GM18909 (cell line): ENCODE measurements around the gene ARFGEF2.
"Not testable (repeated sequence)": the region's sequence is repeated elsewhere in the genome, so short reads cannot be mapped to it uniquely, and the experiment has no call there.

Experiments used
- ATAC-seq: cut with Tn5 transposase; IDR thresholded peaks from one replicate; pipeline ENCODE4 v1.9.1; 2021; ENCODE audit warnings: mild to moderate bottlenecking; ENCODE audit not compliant: unreplicated experiment, poor library complexity

ARFGEF2 gene

GRCh38 chr20:48926821-48927220 is 5.3 kb downstream of the ARFGEF2 start:
- ATAC-seq = no peak

- ATAC-seq = no peak
These were observed 7.6 kb downstream of the ARFGEF2 start for GRCh38 chr20:48928832-48929725.

- no peak for ATAC-seq
These were observed 8.5 kb downstream of the ARFGEF2 start for GRCh38 chr20:48930035-48930434.

GRCh38 chr20:48930878-48931277 is 9.4 kb downstream of the ARFGEF2 start:
- ATAC-seq = no peak

GRCh38 chr20:48931527-48932374 is 10.2 kb downstream of the ARFGEF2 start:
- no peak for ATAC-seq

GRCh38 chr20:48932375-48932941 is 10.9 kb downstream of the ARFGEF2 start:
- no peak for ATAC-seq

GRCh38 chr20:48933017-48933766 is 11.7 kb downstream of the ARFGEF2 start:
- no peak for ATAC-seq

- ATAC-seq = not testable (repeated sequence)
These were observed 12.9 kb downstream of the ARFGEF2 start for GRCh38 chr20:48934273-48934877.

GRCh38 chr20:48934966-48935365 is 13.5 kb downstream of the ARFGEF2 start:
- not testable (repeated sequence) for ATAC-seq

- not testable (repeated sequence) for ATAC-seq
These were observed 14.7 kb downstream of the ARFGEF2 start for GRCh38 chr20:48936178-48936577.

- no peak for ATAC-seq
These were observed 16.2 kb downstream of the ARFGEF2 start for GRCh38 chr20:48937674-48938073.

GRCh38 chr20:48938670-48939069 is 17.2 kb downstream of the ARFGEF2 start:
- ATAC-seq = no peak

GRCh38 chr20:48940170-48940569 is 18.7 kb downstream of the ARFGEF2 start:
- no peak for ATAC-seq

- ATAC-seq = no peak
These were observed 20.0 kb downstream of the ARFGEF2 start for GRCh38 chr20:48941467-48941866.

GRCh38 chr20:48942730-48943129 is 21.2 kb downstream of the ARFGEF2 start:
- ATAC-seq = no peak

GRCh38 chr20:48944663-48945297 is 23.3 kb downstream of the ARFGEF2 start:
- ATAC-seq = no peak

- no peak for ATAC-seq
These were observed 24.5 kb downstream of the ARFGEF2 start for GRCh38 chr20:48945840-48946514.

- no peak for ATAC-seq
These were observed 27.1 kb downstream of the ARFGEF2 start for GRCh38 chr20:48948612-48949011.
